ENCODE results near the gene CEP89.
"Not testable (repeated sequence)": the region's sequence is repeated elsewhere in the genome, so short reads cannot be mapped to it uniquely, and the experiment has no call there.

CEP89 gene

DNA sequence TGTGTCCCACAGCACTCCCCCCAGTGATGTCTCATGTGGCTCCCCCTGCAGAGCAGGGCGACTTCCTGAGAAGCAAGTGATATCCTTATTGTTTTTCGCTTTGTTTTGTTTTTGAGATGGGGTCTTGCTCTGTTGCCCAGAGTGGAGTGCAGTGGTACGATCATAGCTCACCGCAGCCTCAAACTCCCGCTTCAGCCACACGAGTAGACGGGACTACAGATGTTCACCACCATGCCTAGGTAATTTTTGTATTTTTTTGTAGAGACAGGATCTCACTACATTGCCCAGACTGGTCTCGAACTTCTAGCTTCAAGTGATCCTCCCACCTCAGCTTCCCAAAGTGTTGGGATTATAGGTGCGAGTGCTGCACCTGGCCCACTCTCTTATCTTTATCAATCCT is 5.0 kb downstream of the CEP89 start:
- no peaks in the 10 kb centered on the region for H3K4me1 ChIP-seq (ENCODE audit: control insufficient read depth, insufficient read depth, low read length)
- no peak overlapping the region for H3K4me3 ChIP-seq (ENCODE audit: low read depth, low read length)
- no peaks in the 10 kb centered on the region for H3K27me3 ChIP-seq (ENCODE audit: control insufficient read depth, insufficient read depth, low read length)
- H3K9me3 ChIP-seq (ENCODE audit: control insufficient read depth, insufficient read depth, low read depth, low read length) = no peaks in the 10 kb centered on the region
- H3K36me3 ChIP-seq (ENCODE audit: control insufficient read depth, insufficient read depth, low read length) = peaks cover 30% of the 10 kb centered on the region
- H3K9ac ChIP-seq (ENCODE audit: low read length) = no peak overlapping the region
- H3K27ac ChIP-seq (ENCODE audit: low read depth, low read length) = no peak overlapping the region

GRCh38 chr19:32945260-32945659 is 26.5 kb downstream of the CEP89 start:
- Histone ChIP-seq H3K9me3 (ENCODE audit: control insufficient read depth, insufficient read depth, low read depth, low read length) (no peaks in the 10 kb centered on the region), H3K4me1 (ENCODE audit: control insufficient read depth, insufficient read depth, low read length) (no peaks in the 10 kb centered on the region), H3K27me3 (ENCODE audit: control insufficient read depth, insufficient read depth, low read length) (no peaks in the 10 kb centered on the region), H3K36me3 (ENCODE audit: control insufficient read depth, insufficient read depth, low read length) (peaks cover 30% of the 10 kb centered on the region), H3K9ac (ENCODE audit: low read length) (no peak overlapping the region), H3K27ac (ENCODE audit: low read depth, low read length) (no peak overlapping the region), H3K4me3 (ENCODE audit: low read depth, low read length) (no peak overlapping the region)

- H3K4me1 ChIP-seq (ENCODE audit: control insufficient read depth, insufficient read depth, low read length); H3K4me3 ChIP-seq (ENCODE audit: low read depth, low read length); H3K27me3 ChIP-seq (ENCODE audit: control insufficient read depth, insufficient read depth, low read length); H3K9me3 ChIP-seq (ENCODE audit: control insufficient read depth, insufficient read depth, low read depth, low read length); H3K9ac ChIP-seq (ENCODE audit: low read length); H3K27ac ChIP-seq (ENCODE audit: low read depth, low read length): not testable (repeated sequence)
- H3K36me3 ChIP-seq (ENCODE audit: control insufficient read depth, insufficient read depth, low read length) = peaks cover 23% of the 10 kb centered on the region
Measured at GRCh38 chr19:32941273-32941672, 30.5 kb downstream of the CEP89 start.

GRCh38 chr19:32936065-32936464 is 35.7 kb downstream of the CEP89 start:
- Histone ChIP-seq H3K27ac (ENCODE audit: low read depth, low read length) (no peak overlapping the region), H3K9me3 (ENCODE audit: control insufficient read depth, insufficient read depth, low read depth, low read length) (no peaks in the 10 kb centered on the region), H3K4me3 (ENCODE audit: low read depth, low read length) (no peak overlapping the region), H3K36me3 (ENCODE audit: control insufficient read depth, insufficient read depth, low read length) (peaks cover 13% of the 10 kb centered on the region), H3K4me1 (ENCODE audit: control insufficient read depth, insufficient read depth, low read length) (no peaks in the 10 kb centered on the region), H3K9ac (ENCODE audit: low read length) (no peak overlapping the region), H3K27me3 (ENCODE audit: control insufficient read depth, insufficient read depth, low read length) (no peaks in the 10 kb centered on the region)

DNA sequence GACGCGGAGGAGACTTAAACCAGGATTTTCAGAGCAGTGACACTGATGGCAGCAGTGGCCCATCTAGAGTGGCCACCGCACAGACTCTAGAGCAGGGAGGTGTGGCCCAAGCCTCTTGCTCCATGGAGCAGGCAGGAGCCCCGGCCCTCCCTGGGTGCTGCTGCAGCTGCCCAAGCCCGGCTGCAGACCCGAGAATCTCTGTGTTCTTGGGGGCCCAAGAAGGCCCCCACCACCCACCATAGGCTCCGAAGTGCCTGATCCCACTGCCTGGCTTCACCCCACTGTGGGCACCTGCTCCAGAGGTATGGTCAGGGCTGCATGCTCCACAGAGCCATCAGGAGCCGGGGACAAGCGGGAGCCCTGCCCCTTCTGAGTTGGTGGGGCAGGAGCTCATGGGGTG is 36.1 kb downstream of the CEP89 start:
- Histone ChIP-seq H3K4me1 (ENCODE audit: control insufficient read depth, insufficient read depth, low read length) (no peaks in the 10 kb centered on the region), H3K36me3 (ENCODE audit: control insufficient read depth, insufficient read depth, low read length) (peaks cover 14% of the 10 kb centered on the region), H3K27ac (ENCODE audit: low read depth, low read length) (no peak overlapping the region)

DNA sequence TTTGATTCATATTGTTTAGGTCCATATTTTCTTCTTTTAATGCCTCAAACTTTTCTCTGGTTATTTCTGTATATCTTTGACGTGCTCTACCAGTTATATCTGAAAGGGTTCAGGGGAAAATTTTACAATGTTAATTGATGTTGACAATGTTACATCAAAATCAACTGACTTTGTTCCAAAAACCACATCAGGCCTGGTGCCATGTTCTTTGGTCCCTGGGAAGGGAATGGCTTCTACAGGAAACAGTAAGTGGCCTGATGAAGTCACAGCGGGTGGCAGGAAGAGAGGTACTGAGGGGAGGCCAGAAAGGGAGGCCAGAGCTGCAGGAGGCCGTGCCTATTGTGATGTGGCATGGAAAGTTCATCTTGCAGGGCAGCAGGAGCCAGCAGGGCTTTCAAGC is 38.2 kb downstream of the CEP89 start:
- H3K4me3 ChIP-seq (ENCODE audit: low read depth, low read length) = no peak overlapping the region
- no peaks in the 10 kb centered on the region for H3K4me1 ChIP-seq (ENCODE audit: control insufficient read depth, insufficient read depth, low read length)
- H3K27ac ChIP-seq (ENCODE audit: low read depth, low read length) = no peak overlapping the region
- no peak overlapping the region for H3K9ac ChIP-seq (ENCODE audit: low read length)
- peaks cover 22% of the 10 kb centered on the region for H3K36me3 ChIP-seq (ENCODE audit: control insufficient read depth, insufficient read depth, low read length)
- H3K9me3 ChIP-seq (ENCODE audit: control insufficient read depth, insufficient read depth, low read depth, low read length) = no peaks in the 10 kb centered on the region
- no peaks in the 10 kb centered on the region for H3K27me3 ChIP-seq (ENCODE audit: control insufficient read depth, insufficient read depth, low read length)

More for the DNA sequence above, 36.1 kb downstream of the CEP89 start:
- Histone ChIP-seq H3K27me3 (ENCODE audit: control insufficient read depth, insufficient read depth, low read length) (no peaks in the 10 kb centered on the region), H3K4me3 (ENCODE audit: low read depth, low read length) (no peak overlapping the region), H3K9me3 (ENCODE audit: control insufficient read depth, insufficient read depth, low read depth, low read length) (no peaks in the 10 kb centered on the region), H3K9ac (ENCODE audit: low read length) (no peak overlapping the region)

DNA sequence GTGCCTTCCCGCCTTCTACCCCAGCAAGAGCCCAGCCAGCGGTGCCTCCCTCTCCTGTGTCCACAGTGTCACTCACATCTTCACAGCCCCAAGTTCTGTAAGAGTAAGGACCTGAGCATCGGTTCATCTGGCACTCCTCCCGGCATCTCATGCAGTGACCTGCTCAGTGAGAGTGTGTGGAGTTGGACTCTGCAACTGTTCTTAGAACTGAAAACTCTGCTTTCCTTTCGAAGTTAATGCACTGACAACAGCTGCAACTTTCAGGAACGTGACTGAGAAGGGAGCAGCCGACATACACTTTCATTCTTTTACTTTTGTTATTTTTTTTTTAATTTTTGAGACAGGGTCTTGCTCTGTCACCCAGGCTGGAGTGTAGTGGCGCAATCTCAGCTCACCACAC is 41.2 kb downstream of the CEP89 start:
- H3K4me1 ChIP-seq (ENCODE audit: control insufficient read depth, insufficient read depth, low read length) = no peaks in the 10 kb centered on the region
- H3K36me3 ChIP-seq (ENCODE audit: control insufficient read depth, insufficient read depth, low read length) = peaks cover 22% of the 10 kb centered on the region
- no peak overlapping the region for H3K9ac ChIP-seq (ENCODE audit: low read length)
- H3K9me3 ChIP-seq (ENCODE audit: control insufficient read depth, insufficient read depth, low read depth, low read length) = peaks cover 4% of the 10 kb centered on the region
- H3K27me3 ChIP-seq (ENCODE audit: control insufficient read depth, insufficient read depth, low read length) = no peaks in the 10 kb centered on the region
- H3K4me3 ChIP-seq (ENCODE audit: low read depth, low read length) = no peak overlapping the region
- no peak overlapping the region for H3K27ac ChIP-seq (ENCODE audit: low read depth, low read length)

DNA sequence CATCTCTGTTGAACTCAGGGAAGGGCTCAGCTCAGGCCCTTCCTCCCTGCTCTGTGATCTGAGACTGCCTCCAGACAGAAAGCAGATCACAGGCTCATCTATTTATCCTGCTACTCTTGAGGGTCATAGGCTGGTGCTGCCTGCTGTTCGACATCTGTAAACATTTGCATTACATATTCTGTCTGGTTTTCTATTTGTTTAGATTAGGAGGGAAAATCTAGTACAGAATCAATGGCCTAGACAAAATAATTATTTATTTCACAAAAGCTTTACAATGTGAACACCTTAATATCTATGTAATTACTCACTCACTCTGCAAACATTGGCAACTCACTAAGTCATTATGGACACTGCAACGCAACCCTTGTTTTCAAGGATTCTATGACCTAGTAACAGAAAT is 43.0 kb downstream of the CEP89 start:
- H3K4me1 ChIP-seq (ENCODE audit: control insufficient read depth, insufficient read depth, low read length) = no peaks in the 10 kb centered on the region
- H3K36me3 ChIP-seq (ENCODE audit: control insufficient read depth, insufficient read depth, low read length) = peaks cover 27% of the 10 kb centered on the region
- H3K27ac ChIP-seq (ENCODE audit: low read depth, low read length) = no peak overlapping the region
- H3K27me3 ChIP-seq (ENCODE audit: control insufficient read depth, insufficient read depth, low read length) = no peaks in the 10 kb centered on the region
- H3K9me3 ChIP-seq (ENCODE audit: control insufficient read depth, insufficient read depth, low read depth, low read length) = peaks cover 4% of the 10 kb centered on the region
- H3K9ac ChIP-seq (ENCODE audit: low read length) = no peak overlapping the region
- H3K4me3 ChIP-seq (ENCODE audit: low read depth, low read length) = no peak overlapping the region

DNA sequence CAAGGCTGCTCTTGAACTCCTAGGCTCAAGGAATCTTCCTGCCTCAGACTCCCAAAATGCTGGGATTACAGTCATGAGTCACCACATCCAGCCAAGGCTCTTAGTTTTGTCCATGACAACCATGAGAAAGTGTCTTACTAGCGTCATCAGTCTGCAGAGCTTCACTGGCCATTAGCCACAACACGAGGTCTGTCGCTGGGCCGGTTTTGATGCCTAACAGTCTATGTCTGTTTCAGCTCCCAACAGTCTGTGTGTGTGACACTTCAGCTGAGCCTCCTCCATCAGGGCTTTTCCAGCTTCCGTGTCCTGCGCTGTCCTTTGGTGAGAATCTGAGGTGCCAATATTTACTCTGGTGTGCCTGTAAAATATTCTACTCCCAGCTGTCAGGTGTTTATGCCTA is 47.6 kb downstream of the CEP89 start:
- no peaks in the 10 kb centered on the region for H3K27me3 ChIP-seq (ENCODE audit: control insufficient read depth, insufficient read depth, low read length)
- no peaks in the 10 kb centered on the region for H3K4me1 ChIP-seq (ENCODE audit: control insufficient read depth, insufficient read depth, low read length)
- H3K27ac ChIP-seq (ENCODE audit: low read depth, low read length) = no peak overlapping the region

DNA sequence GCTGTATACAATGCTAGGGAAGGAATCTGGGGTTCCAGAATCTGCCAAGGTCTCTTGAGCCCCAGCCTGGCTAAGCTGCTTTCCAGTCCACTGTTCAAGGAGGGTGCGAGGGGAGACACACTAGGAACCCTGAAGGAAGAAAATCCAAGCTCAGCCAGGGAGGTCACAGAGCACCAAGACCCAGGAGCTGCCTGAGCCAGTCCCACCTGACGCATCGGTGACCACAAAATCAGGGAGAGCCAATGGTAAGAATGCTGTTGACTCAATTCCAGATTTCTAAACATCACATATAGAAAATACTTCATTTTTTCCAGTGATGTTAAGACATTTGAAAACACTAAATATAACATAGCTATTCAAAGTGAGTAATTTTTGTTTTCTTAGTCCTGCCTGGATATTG is 50.1 kb downstream of the CEP89 start:
- Histone ChIP-seq H3K4me1 (ENCODE audit: control insufficient read depth, insufficient read depth, low read length) (peaks cover 13% of the 10 kb centered on the region), H3K36me3 (ENCODE audit: control insufficient read depth, insufficient read depth, low read length) (peaks cover 23% of the 10 kb centered on the region), H3K9me3 (ENCODE audit: control insufficient read depth, insufficient read depth, low read depth, low read length) (no peaks in the 10 kb centered on the region)

More for the DNA sequence above, 47.6 kb downstream of the CEP89 start:
- peaks cover 4% of the 10 kb centered on the region for H3K9me3 ChIP-seq (ENCODE audit: control insufficient read depth, insufficient read depth, low read depth, low read length)
- peaks cover 33% of the 10 kb centered on the region for H3K36me3 ChIP-seq (ENCODE audit: control insufficient read depth, insufficient read depth, low read length)
- no peak overlapping the region for H3K9ac ChIP-seq (ENCODE audit: low read length)
- H3K4me3 ChIP-seq (ENCODE audit: low read depth, low read length) = no peak overlapping the region

DNA sequence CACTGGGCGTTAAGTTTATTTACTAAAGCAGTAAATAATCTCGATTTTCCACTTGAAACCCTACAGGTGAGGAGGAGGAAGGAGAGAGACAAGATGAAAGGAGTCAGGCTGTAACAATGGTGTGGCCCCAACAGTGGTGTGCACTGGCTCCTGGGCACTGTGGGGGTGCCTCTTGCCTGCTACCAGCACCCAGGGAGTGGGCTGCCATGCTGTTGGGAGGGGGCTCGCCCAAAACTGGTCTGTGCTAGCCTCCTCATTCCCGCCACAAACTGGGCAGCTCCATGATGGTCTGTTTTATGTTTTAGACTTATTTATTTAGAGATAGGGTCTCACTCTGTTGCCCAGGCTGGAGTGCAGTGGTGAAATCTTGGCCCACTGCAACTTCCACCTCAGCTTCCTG is 52.4 kb downstream of the CEP89 start:
- H3K4me3 ChIP-seq (ENCODE audit: low read depth, low read length) = no peak overlapping the region
- peak overlapping the region; percentile 47; the same call in 1 of the 2 replicates for H3K27ac ChIP-seq (ENCODE audit: low read depth, low read length)
- peaks cover 13% of the 10 kb centered on the region for H3K4me1 ChIP-seq (ENCODE audit: control insufficient read depth, insufficient read depth, low read length)
- no peak overlapping the region for H3K9ac ChIP-seq (ENCODE audit: low read length)
- peaks cover 13% of the 10 kb centered on the region for H3K36me3 ChIP-seq (ENCODE audit: control insufficient read depth, insufficient read depth, low read length)
- no peaks in the 10 kb centered on the region for H3K27me3 ChIP-seq (ENCODE audit: control insufficient read depth, insufficient read depth, low read length)
- no peaks in the 10 kb centered on the region for H3K9me3 ChIP-seq (ENCODE audit: control insufficient read depth, insufficient read depth, low read depth, low read length)

More for the DNA sequence above, 50.1 kb downstream of the CEP89 start:
- no peak overlapping the region for H3K4me3 ChIP-seq (ENCODE audit: low read depth, low read length)
- H3K27me3 ChIP-seq (ENCODE audit: control insufficient read depth, insufficient read depth, low read length) = no peaks in the 10 kb centered on the region
- no peak overlapping the region for H3K27ac ChIP-seq (ENCODE audit: low read depth, low read length)
- no peak overlapping the region for H3K9ac ChIP-seq (ENCODE audit: low read length)

DNA sequence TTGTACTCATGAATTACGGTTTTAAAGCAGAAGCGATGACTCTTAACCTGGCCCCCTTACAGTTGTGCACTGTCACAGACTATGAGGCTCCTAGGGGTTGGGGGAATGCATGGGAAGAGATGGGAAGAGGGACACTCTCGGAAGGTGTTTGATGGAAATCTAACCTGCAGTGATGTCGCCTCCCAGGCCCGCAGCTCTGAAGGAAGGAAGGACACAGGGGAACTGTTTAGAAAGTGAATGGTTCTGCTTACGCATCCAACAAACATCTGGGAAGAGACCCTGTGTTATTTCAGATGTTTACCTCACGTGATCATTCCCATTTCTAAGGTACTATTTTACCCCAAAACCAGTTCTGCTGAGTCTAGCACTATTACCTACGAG is 54.2 kb downstream of the CEP89 start:
- H3K9ac ChIP-seq (ENCODE audit: low read length) = no peak overlapping the region
- H3K4me1 ChIP-seq (ENCODE audit: control insufficient read depth, insufficient read depth, low read length) = peaks cover 13% of the 10 kb centered on the region
- no peaks in the 10 kb centered on the region for H3K27me3 ChIP-seq (ENCODE audit: control insufficient read depth, insufficient read depth, low read length)
- no peak overlapping the region for H3K27ac ChIP-seq (ENCODE audit: low read depth, low read length)
- peaks cover 9% of the 10 kb centered on the region for H3K36me3 ChIP-seq (ENCODE audit: control insufficient read depth, insufficient read depth, low read length)
- no peaks in the 10 kb centered on the region for H3K9me3 ChIP-seq (ENCODE audit: control insufficient read depth, insufficient read depth, low read depth, low read length)
- no peak overlapping the region for H3K4me3 ChIP-seq (ENCODE audit: low read depth, low read length)
